Measurements from ENCODE around the gene GJA1. TPM values are rescaled to one million over a fixed set of nuclear protein-coding genes. Genes with fewer than 3 reads are reported as not detected.
A peak's percentile ranks its signal among the peaks of the same experiment; 100 is the strongest.

The GJA1 gene
- total and polyA plus RNA-seq, 12 donors = 80.7 to 893 (median 584) TPM

DNA sequence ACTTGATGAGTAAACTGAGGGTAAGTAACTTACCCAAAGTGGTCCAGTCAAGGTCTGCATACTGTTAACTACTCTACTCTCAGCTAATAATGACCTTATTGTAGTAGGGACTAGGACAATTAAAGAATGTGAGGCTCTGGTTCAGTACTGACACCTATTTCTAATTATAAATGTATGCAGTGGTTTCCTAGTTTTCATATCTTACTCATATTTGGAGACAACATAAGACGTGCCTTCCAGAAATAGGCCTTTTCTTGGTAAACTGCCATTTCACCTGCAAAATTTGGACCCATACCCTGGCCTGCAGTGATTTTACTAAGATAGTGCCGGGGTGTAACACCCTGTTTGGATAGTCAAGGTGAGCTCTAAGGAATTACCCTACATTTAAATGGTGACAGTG, 24.7 kb downstream of the GJA1 start:
- no peak overlapping the region for H3K4me3 ChIP-seq
- H3K9me3 ChIP-seq (replicated peaks in 1 of 3) = no peaks in the 10 kb centered on the region
- no peak for TF ChIP-seq POLR2A (IDR thresholded peaks at IDR 0.05)
- TF ChIP-seq, protein P1, sequence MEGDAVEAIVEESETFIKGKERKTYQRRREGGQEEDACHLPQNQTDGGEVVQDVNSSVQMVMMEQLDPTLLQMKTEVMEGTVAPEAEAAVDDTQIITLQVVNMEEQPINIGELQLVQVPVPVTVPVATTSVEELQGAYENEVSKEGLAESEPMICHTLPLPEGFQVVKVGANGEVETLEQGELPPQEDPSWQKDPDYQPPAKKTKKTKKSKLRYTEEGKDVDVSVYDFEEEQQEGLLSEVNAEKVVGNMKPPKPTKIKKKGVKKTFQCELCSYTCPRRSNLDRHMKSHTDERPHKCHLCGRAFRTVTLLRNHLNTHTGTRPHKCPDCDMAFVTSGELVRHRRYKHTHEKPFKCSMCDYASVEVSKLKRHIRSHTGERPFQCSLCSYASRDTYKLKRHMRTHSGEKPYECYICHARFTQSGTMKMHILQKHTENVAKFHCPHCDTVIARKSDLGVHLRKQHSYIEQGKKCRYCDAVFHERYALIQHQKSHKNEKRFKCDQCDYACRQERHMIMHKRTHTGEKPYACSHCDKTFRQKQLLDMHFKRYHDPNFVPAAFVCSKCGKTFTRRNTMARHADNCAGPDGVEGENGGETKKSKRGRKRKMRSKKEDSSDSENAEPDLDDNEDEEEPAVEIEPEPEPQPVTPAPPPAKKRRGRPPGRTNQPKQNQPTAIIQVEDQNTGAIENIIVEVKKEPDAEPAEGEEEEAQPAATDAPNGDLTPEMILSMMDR (IDR thresholded peaks at IDR 0.05) = no peak
- no peaks in the 10 kb centered on the region for H3K36me3 ChIP-seq (replicated peaks in 1 of 2)
- 76 to 84% (median 82%) methylated on average over 2 of the region's 2 CpGs for WGBS, 4 donors
- DNase-seq = no peak
- H3K27me3 ChIP-seq = no peaks in the 10 kb centered on the region
- H3K4me1 ChIP-seq (replicated peaks in 1 of 2) = no peaks in the 10 kb centered on the region
- intact Hi-C loops (cut with DNase I) = no loop called here
- H3K27ac ChIP-seq = no peak overlapping the region

DNA sequence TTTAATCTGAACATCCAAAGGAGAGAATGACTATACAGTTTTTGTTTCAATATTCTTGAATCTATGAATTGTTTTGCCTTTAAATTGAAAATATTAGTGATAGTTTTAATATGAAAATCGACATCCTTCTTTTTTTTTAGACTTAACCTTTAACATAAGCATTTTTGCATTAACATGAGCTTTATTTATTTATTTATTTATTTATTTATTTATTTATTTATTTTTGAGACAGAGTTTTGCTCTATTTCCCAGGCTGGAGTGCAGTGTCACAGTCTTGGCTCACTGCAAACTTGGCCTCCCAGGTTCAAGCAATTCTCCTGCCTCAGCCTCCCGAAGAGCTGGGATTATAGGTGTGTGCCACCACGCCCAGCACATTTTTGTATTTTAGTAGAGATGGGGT, 27.6 kb downstream of the GJA1 start:
- Histone ChIP-seq H3K27me3 (no peaks in the 10 kb centered on the region), H3K4me1 (replicated peaks in 1 of 2) (peaks cover 0 to 3% of the 10 kb centered on the region in 2 donors), H3K27ac (no peak overlapping the region), H3K36me3 (replicated peaks in 1 of 2) (no peaks in the 10 kb centered on the region), H3K9me3 (replicated peaks in 1 of 3) (no peaks in the 10 kb centered on the region), H3K4me3 (no peak overlapping the region)
- intact Hi-C loops (cut with DNase I) = no loop called here
- TF ChIP-seq, protein P1 (IDR thresholded peaks at IDR 0.05) = no peak
- TF ChIP-seq POLR2A (IDR thresholded peaks at IDR 0.05) = no peak
- WGBS, 4 donors = 81 to 92% (median 85%) methylated on average over 3 of the region's 3 CpGs
- DNase-seq = no peak

DNA sequence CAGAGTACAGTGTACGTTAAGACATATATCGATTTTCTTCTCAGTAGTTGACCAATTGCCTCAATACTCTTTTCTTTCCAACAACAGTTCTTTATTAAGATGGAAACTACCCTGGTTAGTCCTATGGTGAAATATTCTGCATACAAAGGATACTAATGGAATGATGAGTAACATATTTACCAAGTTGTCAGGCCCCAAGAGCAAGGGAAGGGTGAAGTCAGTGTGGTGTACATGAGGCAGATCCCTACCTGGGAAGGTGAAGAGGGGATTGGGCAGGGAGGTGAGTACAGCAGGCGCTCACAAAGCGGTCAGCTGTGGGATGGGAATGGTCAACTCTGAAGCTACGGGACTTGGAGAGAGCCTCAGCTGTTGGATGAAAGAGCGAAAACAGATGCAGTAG, 29.7 kb downstream of the GJA1 start:
- no peak for DNase-seq
- Histone ChIP-seq H3K36me3 (replicated peaks in 1 of 2) (no peaks in the 10 kb centered on the region), H3K27me3 (no peaks in the 10 kb centered on the region), H3K4me3 (no peak overlapping the region), H3K4me1 (replicated peaks in 1 of 2) (peaks cover 0 to 3% of the 10 kb centered on the region in 2 donors), H3K9me3 (replicated peaks in 1 of 3) (no peaks in the 10 kb centered on the region), H3K27ac (no peak overlapping the region)
- TF ChIP-seq, protein P1 (IDR thresholded peaks at IDR 0.05) = no peak
- no peak for TF ChIP-seq POLR2A (IDR thresholded peaks at IDR 0.05)
- 94 to 96% (median 96%) methylated on average over 6 of the region's 6 CpGs for WGBS, 4 donors
- intact Hi-C loops (cut with DNase I) = no loop called here

DNA sequence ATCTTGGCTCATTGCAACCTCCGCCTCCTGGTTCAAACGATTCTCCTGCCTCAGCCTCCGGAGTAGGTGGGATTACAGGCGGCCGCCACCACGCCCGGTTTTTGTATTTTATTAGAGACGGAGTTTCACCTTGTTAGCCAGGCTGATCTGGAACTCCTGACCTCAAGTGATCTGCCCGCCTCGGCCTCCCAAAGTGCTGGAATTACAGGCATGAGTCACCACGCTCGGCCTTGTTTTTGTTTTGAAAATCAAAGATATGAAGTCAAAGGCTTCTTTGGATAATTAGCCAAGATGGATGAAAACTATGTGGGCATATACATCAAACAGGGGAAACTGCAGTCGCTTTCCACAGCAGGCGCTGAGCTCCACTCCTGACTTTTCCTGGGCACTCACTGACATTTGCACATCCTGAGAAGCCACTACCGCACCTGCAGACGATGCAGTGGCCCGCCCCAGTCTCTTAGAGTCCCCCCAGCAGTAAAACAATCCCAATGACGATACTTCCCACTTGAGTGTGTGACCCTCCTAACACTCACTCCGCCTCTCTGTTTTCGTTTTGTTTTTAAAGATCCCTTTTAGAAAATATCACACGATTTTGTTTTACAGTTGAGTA, 44.1 kb downstream of the GJA1 start:
- TF ChIP-seq POLR2A (IDR thresholded peaks at IDR 0.05) = no peak
- TF ChIP-seq, protein P1 (IDR thresholded peaks at IDR 0.05) = no peak
- DNase-seq = peak; percentile 41 to 75 (median 57)
- Histone ChIP-seq H3K9me3 (replicated peaks in 1 of 3) (no peaks in the 10 kb centered on the region), H3K4me1 (replicated peaks in 1 of 2) (no peaks in the 10 kb centered on the region), H3K36me3 (replicated peaks in 1 of 2) (no peaks in the 10 kb centered on the region), H3K27me3 (no peaks in the 10 kb centered on the region), H3K4me3 (no peak overlapping the region), H3K27ac (no peak overlapping the region)
- intact Hi-C loops (cut with DNase I) = no loop called here
- WGBS, 4 donors = 65 to 71% (median 67%) methylated on average over 21 of the region's 21 CpGs

Measured in adrenal gland (tissue), 12 donors.